Activated CD4-positive, alpha-beta T cell treated with anti-CD3 and anti-CD28 coated beads for 36 hours (primary cell): ENCODE results near the gene SLC6A16. TPM values are rescaled to one million over a fixed set of nuclear protein-coding genes. Genes with fewer than 3 reads are reported as not detected.
"Not testable (repeated sequence)": the region's sequence is repeated elsewhere in the genome, so short reads cannot be mapped to it uniquely, and the experiment has no call there.

Experiments
- ATAC-seq: fragments of 200-7000 bp; cut with Tn5 transposase; one replicate; pipeline ENCODE4 v1.10.0; 2021; ENCODE audit warnings: mild to moderate bottlenecking, moderate library complexity
- CTCF ChIA-PET: fragments of 350-600 bp; sonication (Branson Sonifier 250); formaldehyde crosslinking; loops from one replicate; lab custom pipeline; 2021; ENCODE audit warnings: antibody characterized with exemption; lab: Charles Lee
- POLR2A ChIA-PET: fragments of 350-600 bp; sonication (Branson Sonifier 250); formaldehyde crosslinking; loops from one replicate; lab custom pipeline; 2021; ENCODE audit warnings: antibody characterized with exemption, inconsistent platforms; lab: Charles Lee
- DNase-seq: peaks from one replicate; pipeline ENCODE4 v3.0.0-alpha.2; 2020
- H3K27ac Mint-ChIP-seq: one replicate; pipeline ENCODE4 v1.8.0; 2021; ENCODE audit warnings: mixed read lengths
- H3K27me3 Mint-ChIP-seq: one replicate; pipeline ENCODE4 v1.8.0; 2021; ENCODE audit warnings: mixed read lengths
- H3K36me3 Mint-ChIP-seq: one replicate; pipeline ENCODE4 v1.8.0; 2021; ENCODE audit warnings: low read depth, mixed read lengths
- H3K4me1 Mint-ChIP-seq: one replicate; pipeline ENCODE4 v1.8.0; 2021; ENCODE audit warnings: mixed read lengths
- H3K4me3 Mint-ChIP-seq: one replicate; pipeline ENCODE4 v1.8.0; 2021; ENCODE audit warnings: mild to moderate bottlenecking, moderate library complexity, mixed read lengths
- H3K9me3 Mint-ChIP-seq: one replicate; pipeline ENCODE4 v1.8.0; 2021; ENCODE audit warnings: low read depth, mixed read lengths
- intact Hi-C, 2 experiments: fragments of 100-400 bp; cut with DNase I in 1 of 2; cut with micrococcal nuclease in 1 of 2; formaldehyde crosslinking; loops; one replicate each; pipeline versions ENCODE4 v1.14.2 to v1.15.1; 2022 to 2024; cut with DNase I, micrococcal nuclease
- total RNA-seq, 2 experiments: library from RNA; stranded (reverse); gene quantifications; one replicate each; pipeline ENCODE4 v1.2.3, GENCODE V29; 2021

The SLC6A16 gene
- total RNA-seq, 2 experiments from 2014 or later: 0.42 to 1.3 TPM

- H3K36me3 Mint-ChIP-seq: peaks cover 36% of the 10 kb centered on the region
- DNase-seq: no peak
- ChIA-PET POLR2A (interaction anchor here (0.7 kb wide), 1 partner anchor 75 kb away, joined by 3 read pairs; no protein-coding TSS in a partner anchor), CTCF (interaction anchor here (1.0 to 1.5 kb wide), 2 partner anchors 9 to 83 kb away, joined by 3 to 5 read pairs; no protein-coding TSS in a partner anchor)
- peak overlapping the region; percentile 75 for H3K27ac Mint-ChIP-seq
- no peaks in the 10 kb centered on the region for H3K9me3 Mint-ChIP-seq
- ATAC-seq: no peak
- peaks cover 68% of the 10 kb centered on the region for H3K4me1 Mint-ChIP-seq
- peak overlapping the region; percentile 90 for H3K4me3 Mint-ChIP-seq
- intact Hi-C loops: loop anchor here in 1 of 2 experiments (10.0 kb wide), 1 partner anchor 462 kb away; the partner anchor contains the start of gene PPP1R15A
- no peaks in the 10 kb centered on the region for H3K27me3 Mint-ChIP-seq
These were observed 11.7 kb upstream of the SLC6A16 start for GRCh38 chr19:49336482-49337266.

GRCh38 chr19:49335784-49336481 is 10.9 kb upstream of the SLC6A16 start:
- DNase-seq: peak; percentile 59
- ChIA-PET POLR2A (no interaction called here), CTCF (interaction anchor here (0.6 to 1.0 kb wide), 3 partner anchors 56 to 342 kb away, joined by 3 read pairs; no protein-coding TSS in a partner anchor)
- Mint-ChIP-seq H3K27ac (peak overlapping the region; percentile 97), H3K27me3 (no peaks in the 10 kb centered on the region), H3K36me3 (peaks cover 36% of the 10 kb centered on the region), H3K4me3 (peak overlapping the region; percentile 90), H3K9me3 (no peaks in the 10 kb centered on the region), H3K4me1 (peaks cover 76% of the 10 kb centered on the region)
- intact Hi-C loops: loop anchor here (2.0 to 10.0 kb wide), 2 partner anchors 27 to 461 kb away; partner anchors contain the start of genes DKKL1 (in 2 of the 2), TEAD2 (in 2 of the 2) and PPP1R15A (in 1 of the 2)
- ATAC-seq: peak; percentile 13

GRCh38 chr19:49335071-49335783 is 10.2 kb upstream of the SLC6A16 start, which contains the start of gene CD37:
TSS of gene CD37 (plus strand) at chr19:49335406. CDS start at chr19:49335541, 135 bp downstream.
- DNase-seq (peak; percentile 72), ATAC-seq (peak; percentile 27)
- POLR2A ChIA-PET: interaction anchor here (0.6 kb wide), 1 partner anchor 20 kb away, joined by 3 read pairs; no protein-coding TSS in a partner anchor
- H3K27ac Mint-ChIP-seq: peak within 1 kb of the TSS; percentile 97
- no peaks in the 10 kb centered on the region for H3K27me3 Mint-ChIP-seq
- peaks cover 34% of the 10 kb centered on the region for H3K36me3 Mint-ChIP-seq
- CTCF ChIA-PET: interaction anchor here (0.6 to 0.9 kb wide), 3 partner anchors 28 to 342 kb away, joined by 3 read pairs; partner anchors contain the start of gene DKKL1
- peak within 1 kb of the TSS; percentile 90 for H3K4me3 Mint-ChIP-seq
- peaks cover 78% of the 10 kb centered on the region for H3K4me1 Mint-ChIP-seq
- intact Hi-C loops: loop anchor here (2.0 to 10.0 kb wide), 2 partner anchors 28 to 460 kb away; partner anchors contain the start of genes DKKL1 (in 2 of the 2), TEAD2 (in 2 of the 2) and PPP1R15A (in 1 of the 2)
- no peaks in the 10 kb centered on the region for H3K9me3 Mint-ChIP-seq

- H3K4me3 Mint-ChIP-seq: peak overlapping the region; percentile 70
- POLR2A ChIA-PET: no interaction called here
These were observed 8.9 kb upstream of the SLC6A16 start for GRCh38 chr19:49333811-49334288.

GRCh38 chr19:49333418-49333805 is 8.4 kb upstream of the SLC6A16 start:
- H3K4me3 Mint-ChIP-seq: peak overlapping the region; percentile 70
- intact Hi-C loops: loop anchor here (5.0 to 10.0 kb wide), 3 partner anchors 259 to 621 kb away; partner anchors contain the start of genes PPP1R15A (in 1 of the 2) and PRR12 (in 1 of the 2)
- no peaks in the 10 kb centered on the region for H3K27me3 Mint-ChIP-seq
- H3K36me3 Mint-ChIP-seq: peaks cover 25% of the 10 kb centered on the region
- DNase-seq (peak; percentile 36), ATAC-seq (peak; percentile 13)
- H3K4me1 Mint-ChIP-seq: peaks cover 82% of the 10 kb centered on the region
- no peaks in the 10 kb centered on the region for H3K9me3 Mint-ChIP-seq
- ChIA-PET POLR2A (no interaction called here), CTCF (interaction anchor here (0.9 to 1.0 kb wide), 2 partner anchors 15 to 33 kb away, joined by 3 to 4 read pairs; no protein-coding TSS in a partner anchor)
- peak overlapping the region; percentile 96 for H3K27ac Mint-ChIP-seq

More at GRCh38 chr19:49333811-49334288, 8.9 kb upstream of the SLC6A16 start:
- Mint-ChIP-seq H3K9me3 (no peaks in the 10 kb centered on the region), H3K36me3 (peaks cover 30% of the 10 kb centered on the region), H3K27me3 (no peaks in the 10 kb centered on the region), H3K4me1 (peaks cover 82% of the 10 kb centered on the region), H3K27ac (peak overlapping the region; percentile 96)
- ATAC-seq: peak; percentile 67
- CTCF ChIA-PET: interaction anchor here (0.7 to 1.0 kb wide), 3 partner anchors 9 to 33 kb away, joined by 3 to 4 read pairs (median 3); no protein-coding TSS in a partner anchor
- peak; percentile 83 for DNase-seq
- intact Hi-C loops: loop anchor here (2.0 to 10.0 kb wide), 4 partner anchors 29 to 622 kb away; partner anchors contain the start of genes DKKL1 (in 2 of the 2), TEAD2 (in 2 of the 2), PPP1R15A (in 1 of the 2) and PRR12 (in 1 of the 2)

GRCh38 chr19:49332691-49333417 is 7.9 kb upstream of the SLC6A16 start:
- H3K27me3 Mint-ChIP-seq, H3K9me3 Mint-ChIP-seq, DNase-seq, ATAC-seq: not testable (repeated sequence)
- peak overlapping the region; percentile 70 for H3K4me3 Mint-ChIP-seq
- ChIA-PET CTCF (interaction anchor here (0.6 to 1.0 kb wide), 2 partner anchors 16 to 33 kb away, joined by 4 read pairs; no protein-coding TSS in a partner anchor), POLR2A (interaction anchor here (0.6 kb wide), 1 partner anchor 492 kb away, joined by 4 read pairs; no protein-coding TSS in a partner anchor)
- H3K36me3 Mint-ChIP-seq: peaks cover 20% of the 10 kb centered on the region
- H3K4me1 Mint-ChIP-seq: peaks cover 85% of the 10 kb centered on the region
- peak overlapping the region; percentile 96 for H3K27ac Mint-ChIP-seq
- intact Hi-C loops: loop anchor here (5.0 to 10.0 kb wide), 3 partner anchors 259 to 621 kb away; partner anchors contain the start of genes PPP1R15A (in 1 of the 2) and PRR12 (in 1 of the 2)

GRCh38 chr19:49331616-49332055 is 6.6 kb upstream of the SLC6A16 start:
- no peaks in the 10 kb centered on the region for H3K27me3 Mint-ChIP-seq
- peak; percentile 80 for ATAC-seq
- no peaks in the 10 kb centered on the region for H3K9me3 Mint-ChIP-seq
- intact Hi-C loops: loop anchor here (1.0 to 10.0 kb wide), 6 partner anchors 57 to 619 kb away; partner anchors contain the start of genes C19orf73 (in 1 of the 2), KASH5 (in 1 of the 2), PPFIA3 (in 1 of the 2) and PPP1R15A (in 1 of the 2)
- ChIA-PET POLR2A (interaction anchor here (0.7 kb wide), 1 partner anchor 203 kb away, joined by 3 read pairs; no protein-coding TSS in a partner anchor), CTCF (interaction anchor here (0.8 to 1.7 kb wide), 5 partner anchors 9 to 145 kb away, joined by 3 to 6 read pairs (median 3); no protein-coding TSS in a partner anchor)
- H3K27ac Mint-ChIP-seq: peak overlapping the region; percentile 75
- peak; percentile 80 for DNase-seq
- H3K4me3 Mint-ChIP-seq: peak overlapping the region; percentile 33
- H3K4me1 Mint-ChIP-seq: peaks cover 81% of the 10 kb centered on the region
- peaks cover 13% of the 10 kb centered on the region for H3K36me3 Mint-ChIP-seq

GRCh38 chr19:49331187-49331586 is 6.2 kb upstream of the SLC6A16 start:
- ATAC-seq, H3K9me3 Mint-ChIP-seq, H3K27me3 Mint-ChIP-seq, DNase-seq, H3K36me3 Mint-ChIP-seq: not testable (repeated sequence)
- Mint-ChIP-seq H3K4me3 (peak overlapping the region; percentile 33), H3K27ac (peak overlapping the region; percentile 75), H3K4me1 (peaks cover 77% of the 10 kb centered on the region)
- POLR2A ChIA-PET: interaction anchor here (0.7 kb wide), 1 partner anchor 203 kb away, joined by 3 read pairs; no protein-coding TSS in a partner anchor
- intact Hi-C loops: loop anchor here (1.0 to 10.0 kb wide), 6 partner anchors 57 to 619 kb away; partner anchors contain the start of genes C19orf73 (in 1 of the 2), KASH5 (in 1 of the 2), PPFIA3 (in 1 of the 2) and PPP1R15A (in 1 of the 2)
- CTCF ChIA-PET: interaction anchor here (0.8 to 1.7 kb wide), 5 partner anchors 9 to 145 kb away, joined by 3 to 6 read pairs (median 3); no protein-coding TSS in a partner anchor

- no peaks in the 10 kb centered on the region for H3K27me3 Mint-ChIP-seq
- intact Hi-C loops: loop anchor here in 1 of 2 experiments (1.0 kb wide), 1 partner anchor 102 kb away; no protein-coding TSS in a partner anchor
- POLR2A ChIA-PET: interaction anchor here (0.6 kb wide), 1 partner anchor 480 kb away, joined by 3 read pairs; no protein-coding TSS in a partner anchor
- no peaks in the 10 kb centered on the region for H3K9me3 Mint-ChIP-seq
- no peak overlapping the region for H3K4me3 Mint-ChIP-seq
- no peak overlapping the region for H3K27ac Mint-ChIP-seq
- peaks cover 59% of the 10 kb centered on the region for H3K4me1 Mint-ChIP-seq
- CTCF ChIA-PET: interaction anchor here (0.7 kb wide), 1 partner anchor 103 kb away, joined by 3 read pairs; no protein-coding TSS in a partner anchor
- H3K36me3 Mint-ChIP-seq: peaks cover 5% of the 10 kb centered on the region
- ATAC-seq (no peak), DNase-seq (no peak)
These were observed 3.8 kb upstream of the SLC6A16 start for GRCh38 chr19:49328741-49329140.
